D721Med (cell line): ENCODE data around the gene NUDCD2.

Experiments
- DNase-seq: peaks from one replicate; pipeline ENCODE4 v3.0.0; 2011; ENCODE audit warnings: low spot score; ENCODE audit not compliant: insufficient read length
- FAIRE-seq: peaks from 2 replicates; lab custom pipeline; 2011; peaks lifted over from hg19 to GRCh38; lab: Jason Lieb, UNC
- TF ChIP-seq, protein P1 (sequence below): IDR thresholded peaks from 2 replicates; pipeline ENCODE4 v1.5.1; 2012; ENCODE audit warnings: mild to moderate bottlenecking, control low read depth; ENCODE audit not compliant: insufficient read depth; ENCODE audit errors: missing control alignments

NUDCD2 gene

DNA sequence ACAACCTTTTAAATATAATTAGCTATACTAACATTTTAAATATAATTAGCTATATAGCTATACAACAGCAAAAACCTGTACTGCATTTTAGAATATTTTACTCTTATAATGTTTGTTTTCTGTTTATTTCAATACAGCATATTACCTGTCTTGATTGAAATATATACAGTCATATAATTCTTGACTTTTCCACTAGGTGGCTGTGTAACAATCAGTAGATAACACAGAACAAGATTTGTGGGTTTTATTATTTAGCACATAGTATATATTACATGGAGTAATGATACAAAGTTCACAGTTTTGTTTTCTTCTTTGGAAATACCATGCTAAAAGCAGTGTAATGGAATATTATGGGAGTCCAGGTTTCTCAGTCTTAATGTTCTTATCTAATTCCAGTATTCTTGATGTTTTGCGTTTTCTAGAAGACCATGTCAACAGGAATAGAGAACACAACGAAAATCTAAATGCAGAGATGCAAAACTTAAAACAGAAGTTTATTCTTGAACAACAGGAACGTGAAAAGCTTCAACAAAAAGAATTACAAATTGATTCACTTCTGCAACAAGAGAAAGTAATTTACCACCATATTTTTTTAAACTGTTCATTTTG is 13.8 kb upstream of the NUDCD2 start:
- DNase-seq (no peak), FAIRE-seq (peak; percentile 25)
- TF ChIP-seq, protein P1, sequence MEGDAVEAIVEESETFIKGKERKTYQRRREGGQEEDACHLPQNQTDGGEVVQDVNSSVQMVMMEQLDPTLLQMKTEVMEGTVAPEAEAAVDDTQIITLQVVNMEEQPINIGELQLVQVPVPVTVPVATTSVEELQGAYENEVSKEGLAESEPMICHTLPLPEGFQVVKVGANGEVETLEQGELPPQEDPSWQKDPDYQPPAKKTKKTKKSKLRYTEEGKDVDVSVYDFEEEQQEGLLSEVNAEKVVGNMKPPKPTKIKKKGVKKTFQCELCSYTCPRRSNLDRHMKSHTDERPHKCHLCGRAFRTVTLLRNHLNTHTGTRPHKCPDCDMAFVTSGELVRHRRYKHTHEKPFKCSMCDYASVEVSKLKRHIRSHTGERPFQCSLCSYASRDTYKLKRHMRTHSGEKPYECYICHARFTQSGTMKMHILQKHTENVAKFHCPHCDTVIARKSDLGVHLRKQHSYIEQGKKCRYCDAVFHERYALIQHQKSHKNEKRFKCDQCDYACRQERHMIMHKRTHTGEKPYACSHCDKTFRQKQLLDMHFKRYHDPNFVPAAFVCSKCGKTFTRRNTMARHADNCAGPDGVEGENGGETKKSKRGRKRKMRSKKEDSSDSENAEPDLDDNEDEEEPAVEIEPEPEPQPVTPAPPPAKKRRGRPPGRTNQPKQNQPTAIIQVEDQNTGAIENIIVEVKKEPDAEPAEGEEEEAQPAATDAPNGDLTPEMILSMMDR = peak; percentile 23

DNA sequence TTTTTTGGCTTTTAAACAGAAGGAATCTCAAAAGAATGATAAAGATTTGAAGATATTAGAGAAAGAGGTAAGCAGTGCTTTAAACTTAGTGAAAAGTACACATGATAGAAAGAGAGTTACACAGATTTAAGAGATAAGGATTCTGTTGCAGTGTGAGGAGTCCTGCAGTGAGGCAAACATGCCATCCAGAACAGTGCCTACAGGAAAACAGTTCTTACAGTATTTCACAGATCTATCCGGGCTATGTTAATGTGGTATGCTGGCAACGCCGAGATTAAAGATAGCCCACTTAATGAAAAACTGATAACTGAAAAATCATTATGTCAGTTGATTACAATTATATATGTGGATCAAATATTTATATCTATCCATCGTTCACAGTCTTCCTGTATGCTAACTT is 7.8 kb upstream of the NUDCD2 start:
- FAIRE-seq = no peak
- TF ChIP-seq, protein P1 = no peak
- DNase-seq = no peak

DNA sequence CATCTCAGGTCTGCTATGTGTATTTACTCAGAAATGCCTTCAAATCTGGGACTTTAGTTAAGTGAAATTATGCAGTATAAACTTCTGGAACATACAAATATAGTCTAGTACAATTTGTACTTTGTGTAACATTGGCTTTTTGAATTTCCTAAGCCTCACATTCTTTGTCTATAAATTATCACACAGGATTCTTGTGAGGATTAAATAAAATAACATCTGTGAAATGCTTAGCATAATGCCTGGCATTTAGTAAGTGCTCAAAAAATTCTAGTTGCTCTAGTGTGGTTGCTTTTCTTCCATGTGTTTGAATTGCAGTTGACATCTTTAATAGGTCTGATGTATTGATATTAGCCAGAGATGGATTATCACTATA is 3.1 kb upstream of the NUDCD2 start:
- no peak for DNase-seq
- TF ChIP-seq, protein P1 = no peak
- FAIRE-seq = no peak

DNA sequence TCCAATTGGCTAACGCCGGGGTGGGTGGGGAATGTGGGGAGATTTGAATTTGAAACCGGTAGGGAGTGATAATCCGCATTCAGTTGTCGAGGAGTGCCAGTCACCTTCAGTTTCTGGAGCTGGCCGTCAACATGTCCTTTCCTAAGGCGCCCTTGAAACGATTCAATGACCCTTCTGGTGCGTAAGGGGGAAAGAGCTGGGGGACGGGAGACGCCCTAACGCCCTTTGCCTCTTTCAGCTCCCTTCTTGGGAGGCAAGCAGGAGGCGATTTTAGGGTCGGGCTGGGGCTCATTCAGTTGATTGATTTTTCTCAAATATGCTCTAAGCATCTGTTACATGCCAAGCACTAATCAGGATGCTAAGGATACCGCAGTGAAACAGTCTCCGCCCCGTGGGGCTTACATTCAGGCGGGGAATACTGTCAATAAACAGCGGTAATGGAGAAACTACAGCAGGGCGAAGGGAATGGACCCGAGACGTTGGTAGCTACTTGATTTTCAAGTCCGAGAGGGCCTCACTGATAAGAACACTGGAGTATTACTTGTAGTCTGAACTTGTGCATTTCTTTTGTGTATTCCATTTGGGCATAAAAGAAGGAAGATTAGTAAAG is 765 bp upstream of the NUDCD2 start, which contains the start of gene HMMR:
Gene HMMR (plus strand): TSS at position 71 of the 610 bp plus-strand sequence. CDS start 61 bp downstream, at position 132.
- TF ChIP-seq, protein P1 = no peak
- FAIRE-seq (peak; percentile 44), DNase-seq (no peak)

DNA sequence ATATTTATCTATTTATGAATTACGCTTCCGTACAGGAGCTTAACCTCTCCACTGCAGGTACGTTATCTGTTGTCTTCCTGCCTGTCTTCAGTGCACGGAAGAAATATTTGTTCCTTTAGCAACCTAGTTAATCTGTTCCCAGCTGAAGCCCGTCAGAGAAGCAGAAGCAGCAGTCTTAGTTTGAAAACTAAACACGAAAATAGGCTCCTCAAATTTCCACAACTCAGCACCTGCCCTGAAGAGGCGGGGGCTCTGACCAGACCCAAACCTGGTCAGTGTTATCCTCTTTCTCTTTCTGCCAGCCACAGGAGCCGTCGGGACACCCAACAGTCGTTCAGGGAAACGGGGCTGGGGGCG is 462 bp downstream of the NUDCD2 start:
- TF ChIP-seq, protein P1 = no peak
- FAIRE-seq (no peak), DNase-seq (no peak)

DNA sequence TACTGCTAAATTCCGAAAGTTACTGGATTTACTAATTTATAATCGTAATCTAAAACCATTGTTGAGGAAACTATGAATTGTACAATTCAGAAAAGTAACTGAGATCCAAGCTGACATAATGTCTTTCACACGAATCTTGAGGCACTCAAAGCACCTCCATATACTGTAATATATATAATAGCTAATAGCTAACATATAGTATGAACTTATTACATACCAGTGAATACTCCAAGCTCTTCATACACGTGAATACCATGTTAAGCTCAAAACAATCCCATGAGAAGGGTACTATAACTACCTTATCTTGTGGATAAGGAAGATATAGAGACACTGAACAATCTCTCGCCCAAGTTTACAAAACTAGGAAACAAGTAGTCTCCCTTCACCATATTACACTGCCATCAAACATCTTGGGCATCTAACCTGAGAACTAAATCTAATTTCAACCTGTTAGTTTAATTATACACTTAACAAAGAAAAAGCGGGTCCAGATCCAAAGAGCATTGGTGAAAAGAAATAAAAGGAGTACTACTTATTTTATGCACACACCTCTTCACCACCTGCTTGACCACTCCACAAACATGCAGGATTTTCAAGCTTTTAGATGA is 1.0 kb downstream of the NUDCD2 start:
- TF ChIP-seq, protein P1 = no peak
- DNase-seq (no peak), FAIRE-seq (no peak)

DNA sequence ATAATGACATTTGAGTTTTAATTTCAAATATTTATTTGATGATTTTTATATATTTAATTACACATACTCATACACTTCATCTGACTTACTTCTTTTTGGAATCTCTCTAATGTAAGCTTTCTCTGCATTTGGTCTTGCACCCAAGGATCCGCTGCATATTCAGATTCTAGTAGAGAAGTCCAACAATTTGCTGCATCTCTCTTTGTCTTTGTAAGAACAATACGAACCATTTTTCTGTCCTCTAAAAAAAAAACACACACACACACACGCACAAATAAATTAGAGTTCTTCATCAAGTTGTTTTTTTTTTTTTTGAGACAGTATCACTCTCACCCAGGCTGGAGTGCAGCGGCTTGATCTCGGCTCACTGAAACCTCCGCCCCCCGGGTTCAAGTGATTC is 3.1 kb downstream of the NUDCD2 start:
- DNase-seq (no peak), FAIRE-seq (no peak)

More for the DNA sequence above, 3.1 kb downstream of the NUDCD2 start:
- TF ChIP-seq, protein P1 = no peak
